ENCODE data around the gene PPP1R3E. TPM values are rescaled to one million over a fixed set of nuclear protein-coding genes. Genes with fewer than 3 reads are reported as not detected.

Gene PPP1R3E
- 10 to 100 TPM in 2 of 4 donors, 1 to 10 TPM in 2; 7.3 to 12.6 (median 9.3) TPM for total RNA-seq

DNA sequence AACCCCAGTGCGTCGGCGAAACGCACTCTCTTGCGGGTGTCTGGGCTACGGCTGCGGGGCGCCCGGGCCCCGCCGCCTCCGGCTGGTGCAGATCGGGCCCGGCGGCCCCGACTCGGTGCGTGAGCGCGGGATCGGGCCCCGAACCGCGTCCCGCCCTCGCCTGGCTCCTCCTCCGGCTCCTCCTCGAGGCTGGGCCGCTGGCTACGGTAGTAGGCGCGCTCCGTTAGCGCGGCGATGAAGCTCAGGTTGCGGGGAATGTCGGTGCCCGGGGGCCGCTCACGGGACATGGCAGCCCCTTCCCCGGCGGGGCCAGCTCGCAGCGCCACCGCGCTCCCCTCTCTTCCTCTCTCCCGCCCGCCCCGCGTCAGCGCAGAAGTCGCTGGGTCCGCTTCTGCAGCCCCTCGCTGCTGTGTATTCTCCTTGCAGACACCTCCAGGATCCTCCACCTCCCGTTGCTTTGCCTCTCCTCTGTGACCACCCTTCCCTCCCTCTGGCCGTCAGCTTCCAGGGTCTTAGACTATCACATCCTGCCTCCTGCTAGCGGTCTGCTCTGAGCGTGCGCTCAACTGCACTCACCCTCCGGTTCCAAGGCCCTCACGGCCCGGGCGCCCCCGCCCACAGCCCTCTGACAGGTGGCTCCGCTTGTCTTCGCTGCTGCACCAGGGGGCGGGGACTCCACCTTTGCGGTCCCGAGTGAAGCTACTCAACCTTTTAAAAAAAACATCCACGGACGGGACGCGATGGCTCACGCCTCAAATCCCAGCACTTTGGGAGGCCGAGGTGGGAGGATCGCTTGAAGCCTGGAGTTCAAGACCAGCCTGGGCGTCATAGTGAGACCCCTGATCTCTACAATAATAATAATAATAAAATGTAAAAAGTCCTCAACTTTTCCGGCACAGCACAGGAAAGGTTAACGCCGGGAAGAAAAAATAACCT lies at the start of gene PPP1R3E:
TSS of gene PPP1R3E (minus strand) at position 570 of the 936 bp plus-strand sequence. CDS start at position 287, 283 bp downstream.
- no peak for TF ChIP-seq CTCF (IDR thresholded peaks at IDR 0.05; ENCODE audit: low read depth)

DNA sequence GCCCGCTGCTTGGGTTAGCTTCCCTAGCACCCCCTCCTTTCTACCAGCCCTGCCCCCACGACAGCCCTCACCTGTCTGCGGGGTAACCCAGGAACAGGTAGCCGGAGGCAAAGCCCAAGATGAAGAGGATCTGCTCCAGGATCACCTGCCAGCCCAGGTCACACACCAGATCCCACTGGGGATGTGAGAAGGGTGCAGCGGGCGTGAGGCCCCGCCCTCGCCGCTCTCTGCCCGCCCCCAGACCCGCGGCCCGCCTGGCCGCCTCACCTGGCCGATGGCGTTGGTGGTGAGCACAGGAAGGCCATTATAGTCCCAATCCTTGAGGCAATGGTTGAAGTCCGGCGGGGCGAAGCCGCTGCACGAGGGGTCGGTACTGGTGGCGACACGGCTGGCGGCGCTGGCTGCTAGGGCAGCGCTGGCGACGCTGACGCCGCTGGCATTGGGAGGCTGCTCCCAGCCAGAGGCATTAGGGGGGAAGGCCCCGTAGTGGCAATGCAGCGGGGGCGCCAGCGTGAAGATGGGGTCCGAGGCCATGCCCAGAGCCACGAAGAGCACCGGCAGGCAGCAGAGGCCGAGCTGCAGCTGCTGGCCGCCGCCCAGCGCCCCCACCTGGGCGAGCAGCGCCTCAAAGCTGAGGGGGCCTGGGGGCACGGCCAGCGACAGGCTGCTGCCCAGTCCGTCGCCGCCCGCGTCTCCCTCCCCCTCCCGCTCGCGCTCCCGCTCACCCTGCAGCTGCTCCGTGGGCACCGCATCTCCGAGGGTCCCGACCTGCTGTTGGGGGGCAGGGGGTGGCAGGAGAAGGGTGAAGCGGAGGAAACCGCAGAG lies 49.2 kb upstream of the PPP1R3E start:
- no peak for TF ChIP-seq CTCF (IDR thresholded peaks at IDR 0.05; ENCODE audit: low read depth)

DNA sequence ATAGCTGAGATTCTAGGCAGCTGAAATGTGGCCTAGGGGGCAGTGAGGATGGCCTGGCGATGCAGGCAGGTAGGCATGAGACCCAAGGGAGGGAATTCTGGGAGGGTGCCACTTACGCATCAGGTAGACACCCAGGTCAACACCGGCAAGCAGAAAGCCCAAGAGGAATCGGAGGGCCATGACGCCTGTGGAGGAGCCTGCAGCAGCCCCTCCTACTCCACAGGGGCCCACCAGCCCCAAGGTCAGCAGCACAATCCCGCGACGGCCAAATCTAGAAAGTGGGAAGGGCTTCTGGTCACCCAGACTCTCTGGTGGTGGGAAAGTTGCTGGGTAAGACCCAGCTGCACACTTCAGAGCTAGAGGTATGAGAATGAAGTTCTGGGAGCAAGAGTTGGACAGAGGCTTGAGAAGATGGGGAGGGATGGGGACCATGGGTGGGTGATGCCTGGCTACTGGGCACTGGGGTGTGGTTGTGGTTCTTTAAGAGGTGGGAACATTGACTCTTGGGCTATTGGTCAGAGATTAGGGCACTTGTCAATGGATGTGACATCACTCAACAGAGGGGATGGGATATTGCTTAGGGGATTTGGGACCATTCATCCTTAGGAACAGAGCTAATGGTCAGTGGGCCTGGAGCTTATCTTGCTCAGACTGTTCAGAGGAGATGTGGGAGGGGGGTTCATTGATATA lies 46.6 kb upstream of the PPP1R3E start:
- TF ChIP-seq CTCF (IDR thresholded peaks at IDR 0.05; ENCODE audit: low read depth), result no peak

GRCh38 chr14:23348297-23348655 lies 45.6 kb upstream of the PPP1R3E start:
- TF ChIP-seq CTCF (IDR thresholded peaks at IDR 0.05; ENCODE audit: low read depth), result no peak

GRCh38 chr14:23347406-23348296 lies 45.0 kb upstream of the PPP1R3E start:
- TF ChIP-seq CTCF (IDR thresholded peaks at IDR 0.05; ENCODE audit: low read depth), result no peak

- TF ChIP-seq CTCF (IDR thresholded peaks at IDR 0.05; ENCODE audit: low read depth), result no peak
Measured at GRCh38 chr14:23346693-23347405, 44.2 kb upstream of the PPP1R3E start.
